Measurements from ENCODE around the gene SNAI1.
A peak's percentile ranks its signal among the peaks of the same experiment; 100 is the strongest.
"Not testable (repeated sequence)": the region's sequence is repeated elsewhere in the genome, so short reads cannot be mapped to it uniquely, and the experiment has no call there.

The SNAI1 gene

GRCh38 chr20:49964964-49965780 lies 17.6 kb upstream of the SNAI1 start:
- DNase-seq, result peak; percentile 52

GRCh38 chr20:49965781-49966305 lies 16.9 kb upstream of the SNAI1 start:
- no peak for DNase-seq

GRCh38 chr20:49966861-49967260 lies 15.9 kb upstream of the SNAI1 start:
- no peak for DNase-seq

- DNase-seq, result no peak
These were observed 13.5 kb upstream of the SNAI1 start for GRCh38 chr20:49969234-49969633.

- no peak for DNase-seq
These were observed 12.8 kb upstream of the SNAI1 start for GRCh38 chr20:49969946-49970345.

GRCh38 chr20:49970498-49970897 lies 12.3 kb upstream of the SNAI1 start:
- no peak for DNase-seq

GRCh38 chr20:49973981-49974380 lies 8.8 kb upstream of the SNAI1 start:
- DNase-seq, result no peak

- DNase-seq, result no peak
These were observed 6.2 kb upstream of the SNAI1 start for GRCh38 chr20:49976542-49976941.

GRCh38 chr20:49977740-49978139 lies 5.0 kb upstream of the SNAI1 start:
- not testable (repeated sequence) for DNase-seq

GRCh38 chr20:49978685-49979029 lies 4.1 kb upstream of the SNAI1 start:
- DNase-seq, result no peak

GRCh38 chr20:49979030-49979832 lies 3.5 kb upstream of the SNAI1 start:
- peak; percentile 70 for DNase-seq

GRCh38 chr20:49980140-49981008 lies 2.4 kb upstream of the SNAI1 start:
- DNase-seq, result no peak

GRCh38 chr20:49981218-49982071 lies 1.3 kb upstream of the SNAI1 start:
- no peak for DNase-seq

- no peak for DNase-seq
These were observed 771 bp upstream of the SNAI1 start for GRCh38 chr20:49982072-49982345.

GRCh38 chr20:49983123-49983847 lies 505 bp downstream of the SNAI1 start:
- no peak for DNase-seq

- no peak for DNase-seq
These were observed 1.1 kb downstream of the SNAI1 start for GRCh38 chr20:49983848-49984408.

GRCh38 chr20:49984426-49985153 lies 1.8 kb downstream of the SNAI1 start:
- DNase-seq, result no peak

GRCh38 chr20:49985157-49985556 lies 2.4 kb downstream of the SNAI1 start:
- DNase-seq, result no peak

- no peak for DNase-seq
These were observed 2.8 kb downstream of the SNAI1 start for GRCh38 chr20:49985617-49986016.

- DNase-seq, result no peak
These were observed 3.3 kb downstream of the SNAI1 start for GRCh38 chr20:49986049-49986448.

All from activated CD4-positive, alpha-beta T cell treated with anti-CD3 and anti-CD28 coated beads for 48 hours (primary cell).